HepG2 (cell line): ENCODE measurements around the gene ITIH1. TPM values are rescaled to one million over a fixed set of nuclear protein-coding genes. Genes with fewer than 3 reads are reported as not detected.

Experiments used
- CEBPG ChIP-seq: IDR thresholded peaks from 2 replicates; pipeline ENCODE4 v1.6.1; 2016
- CHD2 ChIP-seq: IDR thresholded peaks from 2 replicates; pipeline ENCODE4 v1.6.1; 2011; ENCODE audit warnings: low read depth, low read length, improper control_type of control experiment
- ELF1 ChIP-seq: sonication (generic); formaldehyde crosslinking; IDR thresholded peaks from 2 replicates; pipeline ENCODE4 v1.4.0; 2020; ENCODE audit warnings: missing genetic modification reagents
- ERF ChIP-seq: IDR thresholded peaks from 2 replicates; pipeline ENCODE4 v1.6.1; 2018; ENCODE audit warnings: missing biosample characterization, missing genetic modification reagents
- FOXA3 ChIP-seq: IDR thresholded peaks from 2 replicates; pipeline ENCODE4 v1.6.1; 2016; ENCODE audit warnings: missing genetic modification reagents, missing compliant biosample characterization
- NPAS2 ChIP-seq: sonication (generic); formaldehyde crosslinking; IDR thresholded peaks from 2 replicates; pipeline ENCODE4 v1.8.0; 2022; ENCODE audit warnings: mild to moderate bottlenecking, missing genetic modification reagents, borderline replicate concordance
- PCBP1 ChIP-seq: fragments of 200-400 bp; formaldehyde crosslinking; IDR thresholded peaks from 2 replicates; pipeline ENCODE4 v1.6.1; 2017; ENCODE audit warnings: mild to moderate bottlenecking, low read depth, low read length, borderline replicate concordance
- polyA plus RNA-seq, 8 experiments: library from polyadenylated mRNA; depleted of rRNA in 3 of 8; stranded (reverse) in 7 of 8; unstranded in 1 of 8; fragments of >200 nt; fragmentation: Illumina TruSeq in 4 of 8; extraction: Trizol in 4 of 8; gene quantifications; 2 replicates each; pipeline versions ENCODE4 v1.2.1 to v1.2.3, GENCODE V29; 2011 to 2016; ENCODE audit warnings: low read depth in 4 of 8, missing spikeins in 1 of 8, mixed read lengths in 1 of 8; ENCODE audit not compliant: insufficient read depth in 1 of 8
- total RNA-seq, 5 experiments: library from RNA; depleted of rRNA; stranded (reverse); fragments of >200 nt; fragmentation: Illumina TruSeq; extraction: Trizol; gene quantifications; 2 replicates each; pipeline ENCODE4 v1.2.3, GENCODE V29; 2016; ENCODE audit warnings: low read depth in 1 of 5
- TF ChIP-seq, protein P1 (sequence below), 2 experiments: sonication (generic) in 1 of 2; formaldehyde crosslinking in 1 of 2; IDR thresholded peaks; 2 replicates each; pipeline versions ENCODE4 v1.4.0 to v1.6.1; 2016 to 2020; ENCODE audit warnings: borderline replicate concordance in 1 of 2, low read depth in 1 of 2, mild to moderate bottlenecking in 1 of 2, missing genetic modification reagents in 1 of 2
- TF ChIP-seq, protein P2 (sequence below): sonication (generic); formaldehyde crosslinking; IDR thresholded peaks from 2 replicates; pipeline ENCODE4 v1.9.0; 2022; ENCODE audit warnings: low read depth, missing genetic modification reagents
- TF ChIP-seq, protein P3 (sequence below): sonication (generic); formaldehyde crosslinking; IDR thresholded peaks from 2 replicates; pipeline ENCODE4 v1.9.0; 2022; ENCODE audit warnings: missing genetic modification reagents, mild to moderate bottlenecking, borderline replicate concordance
- TF ChIP-seq, protein P4 (sequence below): IDR thresholded peaks from 2 replicates; pipeline ENCODE4 v1.6.1; 2016
- TF ChIP-seq, protein P5 (sequence below): sonication (generic); formaldehyde crosslinking; IDR thresholded peaks from 2 replicates; pipeline ENCODE4 v1.4.0; 2020; ENCODE audit warnings: low read depth, missing genetic modification reagents

Gene ITIH1
- total and polyA plus RNA-seq, 2 of the 13 experiments (the other 11 are each of a cell fraction or from before 2014, with no cell fraction given), result 12.3 to 19.6 TPM

DNA sequence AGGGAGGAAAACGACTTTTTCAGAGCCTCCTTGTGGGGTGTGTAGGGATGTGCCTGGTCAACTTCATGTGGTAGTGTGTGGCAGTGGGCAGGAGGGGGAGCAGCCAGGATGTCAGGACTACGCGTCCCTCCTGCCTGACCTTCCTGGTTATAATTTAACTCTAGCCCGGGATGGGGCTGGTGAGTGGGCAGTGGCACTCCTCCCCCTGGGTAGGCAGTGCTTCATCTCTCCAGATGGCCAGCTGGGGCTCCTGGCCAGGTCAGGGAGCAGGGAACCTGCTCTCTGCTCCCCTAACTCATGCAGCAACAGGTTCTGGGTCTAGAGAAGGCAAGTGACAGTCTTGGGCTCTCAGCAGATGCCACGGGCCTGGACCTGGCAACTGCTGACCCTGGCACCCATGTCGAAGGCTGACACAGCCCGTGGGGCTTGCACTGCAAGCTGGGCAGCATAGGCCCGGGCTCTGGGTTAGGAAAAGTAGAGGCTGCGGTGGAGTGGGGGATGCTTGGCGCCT lies 50.5 kb downstream of the ITIH1 start (continued):
- TF ChIP-seq, protein P1, sequence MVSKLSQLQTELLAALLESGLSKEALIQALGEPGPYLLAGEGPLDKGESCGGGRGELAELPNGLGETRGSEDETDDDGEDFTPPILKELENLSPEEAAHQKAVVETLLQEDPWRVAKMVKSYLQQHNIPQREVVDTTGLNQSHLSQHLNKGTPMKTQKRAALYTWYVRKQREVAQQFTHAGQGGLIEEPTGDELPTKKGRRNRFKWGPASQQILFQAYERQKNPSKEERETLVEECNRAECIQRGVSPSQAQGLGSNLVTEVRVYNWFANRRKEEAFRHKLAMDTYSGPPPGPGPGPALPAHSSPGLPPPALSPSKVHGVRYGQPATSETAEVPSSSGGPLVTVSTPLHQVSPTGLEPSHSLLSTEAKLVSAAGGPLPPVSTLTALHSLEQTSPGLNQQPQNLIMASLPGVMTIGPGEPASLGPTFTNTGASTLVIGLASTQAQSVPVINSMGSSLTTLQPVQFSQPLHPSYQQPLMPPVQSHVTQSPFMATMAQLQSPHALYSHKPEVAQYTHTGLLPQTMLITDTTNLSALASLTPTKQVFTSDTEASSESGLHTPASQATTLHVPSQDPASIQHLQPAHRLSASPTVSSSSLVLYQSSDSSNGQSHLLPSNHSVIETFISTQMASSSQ (IDR thresholded peaks at IDR 0.05; ENCODE audit: low read depth), result peak; percentile 90
- TF ChIP-seq, protein P1 (CRISPR knock-in tag; IDR thresholded peaks at IDR 0.05; ENCODE audit: borderline replicate concordance), result peak; percentile 97
- no peak for TF ChIP-seq NPAS2
- no peak for TF ChIP-seq PCBP1
- TF ChIP-seq, protein P2, sequence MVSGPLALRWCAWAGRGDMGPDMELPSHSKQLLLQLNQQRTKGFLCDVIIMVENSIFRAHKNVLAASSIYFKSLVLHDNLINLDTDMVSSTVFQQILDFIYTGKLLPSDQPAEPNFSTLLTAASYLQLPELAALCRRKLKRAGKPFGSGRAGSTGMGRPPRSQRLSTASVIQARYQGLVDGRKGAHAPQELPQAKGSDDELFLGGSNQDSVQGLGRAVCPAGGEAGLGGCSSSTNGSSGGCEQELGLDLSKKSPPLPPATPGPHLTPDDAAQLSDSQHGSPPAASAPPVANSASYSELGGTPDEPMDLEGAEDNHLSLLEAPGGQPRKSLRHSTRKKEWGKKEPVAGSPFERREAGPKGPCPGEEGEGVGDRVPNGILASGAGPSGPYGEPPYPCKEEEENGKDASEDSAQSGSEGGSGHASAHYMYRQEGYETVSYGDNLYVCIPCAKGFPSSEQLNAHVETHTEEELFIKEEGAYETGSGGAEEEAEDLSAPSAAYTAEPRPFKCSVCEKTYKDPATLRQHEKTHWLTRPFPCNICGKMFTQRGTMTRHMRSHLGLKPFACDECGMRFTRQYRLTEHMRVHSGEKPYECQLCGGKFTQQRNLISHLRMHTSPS (CRISPR knock-in tag), result peak; percentile 83
- peak; percentile 27; the same call in 1 of the 2 replicates for TF ChIP-seq ELF1 (CRISPR knock-in tag)
- TF ChIP-seq ERF (CRISPR knock-in tag), result peak; percentile 69; the same call in 1 of the 2 replicates
- no peak for TF ChIP-seq CHD2
- peak; percentile 41; the same call in 1 of the 2 replicates for TF ChIP-seq FOXA3 (CRISPR knock-in tag)
- TF ChIP-seq, protein P3, sequence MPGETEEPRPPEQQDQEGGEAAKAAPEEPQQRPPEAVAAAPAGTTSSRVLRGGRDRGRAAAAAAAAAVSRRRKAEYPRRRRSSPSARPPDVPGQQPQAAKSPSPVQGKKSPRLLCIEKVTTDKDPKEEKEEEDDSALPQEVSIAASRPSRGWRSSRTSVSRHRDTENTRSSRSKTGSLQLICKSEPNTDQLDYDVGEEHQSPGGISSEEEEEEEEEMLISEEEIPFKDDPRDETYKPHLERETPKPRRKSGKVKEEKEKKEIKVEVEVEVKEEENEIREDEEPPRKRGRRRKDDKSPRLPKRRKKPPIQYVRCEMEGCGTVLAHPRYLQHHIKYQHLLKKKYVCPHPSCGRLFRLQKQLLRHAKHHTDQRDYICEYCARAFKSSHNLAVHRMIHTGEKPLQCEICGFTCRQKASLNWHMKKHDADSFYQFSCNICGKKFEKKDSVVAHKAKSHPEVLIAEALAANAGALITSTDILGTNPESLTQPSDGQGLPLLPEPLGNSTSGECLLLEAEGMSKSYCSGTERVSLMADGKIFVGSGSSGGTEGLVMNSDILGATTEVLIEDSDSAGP, result peak; percentile 36; the same call in 1 of the 2 replicates
- TF ChIP-seq, protein P4, sequence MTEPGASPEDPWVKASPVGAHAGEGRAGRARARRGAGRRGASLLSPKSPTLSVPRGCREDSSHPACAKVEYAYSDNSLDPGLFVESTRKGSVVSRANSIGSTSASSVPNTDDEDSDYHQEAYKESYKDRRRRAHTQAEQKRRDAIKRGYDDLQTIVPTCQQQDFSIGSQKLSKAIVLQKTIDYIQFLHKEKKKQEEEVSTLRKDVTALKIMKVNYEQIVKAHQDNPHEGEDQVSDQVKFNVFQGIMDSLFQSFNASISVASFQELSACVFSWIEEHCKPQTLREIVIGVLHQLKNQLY (CRISPR knock-in tag), result peak; percentile 52; the same call in 1 of the 2 replicates
- TF ChIP-seq CEBPG (CRISPR knock-in tag), result no peak
- TF ChIP-seq, protein P5, sequence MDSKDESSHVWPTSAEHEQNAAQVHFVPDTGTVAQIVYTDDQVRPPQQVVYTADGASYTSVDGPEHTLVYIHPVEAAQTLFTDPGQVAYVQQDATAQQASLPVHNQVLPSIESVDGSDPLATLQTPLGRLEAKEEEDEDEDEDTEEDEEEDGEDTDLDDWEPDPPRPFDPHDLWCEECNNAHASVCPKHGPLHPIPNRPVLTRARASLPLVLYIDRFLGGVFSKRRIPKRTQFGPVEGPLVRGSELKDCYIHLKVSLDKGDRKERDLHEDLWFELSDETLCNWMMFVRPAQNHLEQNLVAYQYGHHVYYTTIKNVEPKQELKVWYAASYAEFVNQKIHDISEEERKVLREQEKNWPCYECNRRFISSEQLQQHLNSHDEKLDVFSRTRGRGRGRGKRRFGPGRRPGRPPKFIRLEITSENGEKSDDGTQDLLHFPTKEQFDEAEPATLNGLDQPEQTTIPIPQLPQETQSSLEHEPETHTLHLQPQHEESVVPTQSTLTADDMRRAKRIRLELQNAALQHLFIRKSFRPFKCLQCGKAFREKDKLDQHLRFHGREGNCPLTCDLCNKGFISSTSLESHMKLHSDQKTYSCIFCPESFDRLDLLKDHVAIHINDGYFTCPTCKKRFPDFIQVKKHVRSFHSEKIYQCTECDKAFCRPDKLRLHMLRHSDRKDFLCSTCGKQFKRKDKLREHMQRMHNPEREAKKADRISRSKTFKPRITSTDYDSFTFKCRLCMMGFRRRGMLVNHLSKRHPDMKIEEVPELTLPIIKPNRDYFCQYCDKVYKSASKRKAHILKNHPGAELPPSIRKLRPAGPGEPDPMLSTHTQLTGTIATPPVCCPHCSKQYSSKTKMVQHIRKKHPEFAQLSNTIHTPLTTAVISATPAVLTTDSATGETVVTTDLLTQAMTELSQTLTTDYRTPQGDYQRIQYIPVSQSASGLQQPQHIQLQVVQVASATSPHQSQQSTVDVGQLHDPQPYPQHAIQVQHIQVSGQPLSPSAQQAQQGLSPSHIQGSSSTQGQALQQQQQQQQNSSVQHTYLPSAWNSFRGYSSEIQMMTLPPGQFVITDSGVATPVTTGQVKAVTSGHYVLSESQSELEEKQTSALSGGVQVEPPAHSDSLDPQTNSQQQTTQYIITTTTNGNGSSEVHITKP (CRISPR knock-in tag), result no peak
